ENCODE results near the gene OR8B8. TPM values are rescaled to one million over a fixed set of nuclear protein-coding genes. Genes with fewer than 3 reads are reported as not detected.

OR8B8 gene
- total and polyA plus RNA-seq, 3 donors from 2014 or later = not detected

- H3K27me3 ChIP-seq = no peaks in the 10 kb centered on the region
- no peak overlapping the region for H3K27ac ChIP-seq
These were observed 28.6 kb upstream of the OR8B8 start for GRCh38 chr11:124474079-124474478.

GRCh38 chr11:124473476-124473875 is 28.0 kb upstream of the OR8B8 start:
- Histone ChIP-seq H3K4me3 (no peak overlapping the region), H3K4me1 (no peaks in the 10 kb centered on the region), H3K9me3 (no peaks in the 10 kb centered on the region), H3K27ac (no peak overlapping the region), H3K27me3 (no peaks in the 10 kb centered on the region), H3K36me3 (ENCODE audit: low read depth, missing control alignments) (no peaks in the 10 kb centered on the region)
- intact Hi-C loops (cut with DNase I; ENCODE audit: low total_unique reads) = no loop called here
- TF ChIP-seq POLR2A (IDR thresholded peaks at IDR 0.05) = no peak
- no peak for TF ChIP-seq CTCF (IDR thresholded peaks at IDR 0.05)
- 78 to 83% methylated on average over 1 of the region's 1 CpG for WGBS, 2 donors
- DNase-seq = no peak

More at GRCh38 chr11:124474079-124474478, 28.6 kb upstream of the OR8B8 start:
- no peak for DNase-seq
- intact Hi-C loops (cut with DNase I; ENCODE audit: low total_unique reads) = no loop called here
- Histone ChIP-seq H3K36me3 (ENCODE audit: low read depth, missing control alignments) (no peaks in the 10 kb centered on the region), H3K4me1 (no peaks in the 10 kb centered on the region), H3K9me3 (no peaks in the 10 kb centered on the region), H3K4me3 (no peak overlapping the region)
- 69 to 91% methylated on average over 1 of the region's 1 CpG for WGBS, 2 donors
- TF ChIP-seq CTCF (IDR thresholded peaks at IDR 0.05) = no peak

- Histone ChIP-seq H3K27ac (no peak overlapping the region), H3K4me3 (no peak overlapping the region), H3K36me3 (ENCODE audit: low read depth, missing control alignments) (no peaks in the 10 kb centered on the region), H3K4me1 (no peaks in the 10 kb centered on the region), H3K9me3 (no peaks in the 10 kb centered on the region), H3K27me3 (no peaks in the 10 kb centered on the region)
- TF ChIP-seq POLR2A (IDR thresholded peaks at IDR 0.05) = no peak
- TF ChIP-seq CTCF (IDR thresholded peaks at IDR 0.05) = no peak
- intact Hi-C loops (cut with DNase I; ENCODE audit: low total_unique reads) = no loop called here
- DNase-seq = no peak
- WGBS, 2 donors = 51 to 56% methylated on average over 11 of the region's 11 CpGs
These were observed 25.2 kb upstream of the OR8B8 start for GRCh38 chr11:124470561-124471227.

GRCh38 chr11:124467381-124467927 is 22.0 kb upstream of the OR8B8 start:
- DNase-seq = no peak
- intact Hi-C loops (cut with DNase I; ENCODE audit: low total_unique reads) = no loop called here
- TF ChIP-seq POLR2A (IDR thresholded peaks at IDR 0.05) (no peak), CTCF (IDR thresholded peaks at IDR 0.05) (no peak)
- H3K36me3 ChIP-seq (ENCODE audit: low read depth, missing control alignments) = no peaks in the 10 kb centered on the region
- no peaks in the 10 kb centered on the region for H3K9me3 ChIP-seq
- no peaks in the 10 kb centered on the region for H3K27me3 ChIP-seq
- WGBS, 2 donors = 85 to 86% methylated on average over 8 of the region's 8 CpGs
- no peak overlapping the region for H3K27ac ChIP-seq
- no peaks in the 10 kb centered on the region for H3K4me1 ChIP-seq
- no peak overlapping the region for H3K4me3 ChIP-seq

GRCh38 chr11:124465368-124465767 is 19.9 kb upstream of the OR8B8 start:
- no peaks in the 10 kb centered on the region for H3K36me3 ChIP-seq (ENCODE audit: low read depth, missing control alignments)
- DNase-seq = no peak
- WGBS, 2 donors = 94 to 95% methylated on average over 4 of the region's 4 CpGs
- H3K9me3 ChIP-seq = no peaks in the 10 kb centered on the region
- H3K27ac ChIP-seq = no peak overlapping the region
- H3K4me1 ChIP-seq = no peaks in the 10 kb centered on the region
- H3K4me3 ChIP-seq = no peak overlapping the region
- no peak for TF ChIP-seq POLR2A (IDR thresholded peaks at IDR 0.05)
- no peak for TF ChIP-seq CTCF (IDR thresholded peaks at IDR 0.05)
- H3K27me3 ChIP-seq = no peaks in the 10 kb centered on the region
- intact Hi-C loops (cut with DNase I; ENCODE audit: low total_unique reads) = no loop called here

Measured in testis (tissue), 3 donors.